ENCODE results near the gene PRKAA1. TPM values are rescaled to one million over a fixed set of nuclear protein-coding genes. Genes with fewer than 3 reads are reported as not detected.

The PRKAA1 gene
- total RNA-seq, 1 donor, result 115 TPM

GRCh38 chr5:40823459-40823858 is 25.3 kb upstream of the PRKAA1 start:
- TF ChIP-seq, protein P1, sequence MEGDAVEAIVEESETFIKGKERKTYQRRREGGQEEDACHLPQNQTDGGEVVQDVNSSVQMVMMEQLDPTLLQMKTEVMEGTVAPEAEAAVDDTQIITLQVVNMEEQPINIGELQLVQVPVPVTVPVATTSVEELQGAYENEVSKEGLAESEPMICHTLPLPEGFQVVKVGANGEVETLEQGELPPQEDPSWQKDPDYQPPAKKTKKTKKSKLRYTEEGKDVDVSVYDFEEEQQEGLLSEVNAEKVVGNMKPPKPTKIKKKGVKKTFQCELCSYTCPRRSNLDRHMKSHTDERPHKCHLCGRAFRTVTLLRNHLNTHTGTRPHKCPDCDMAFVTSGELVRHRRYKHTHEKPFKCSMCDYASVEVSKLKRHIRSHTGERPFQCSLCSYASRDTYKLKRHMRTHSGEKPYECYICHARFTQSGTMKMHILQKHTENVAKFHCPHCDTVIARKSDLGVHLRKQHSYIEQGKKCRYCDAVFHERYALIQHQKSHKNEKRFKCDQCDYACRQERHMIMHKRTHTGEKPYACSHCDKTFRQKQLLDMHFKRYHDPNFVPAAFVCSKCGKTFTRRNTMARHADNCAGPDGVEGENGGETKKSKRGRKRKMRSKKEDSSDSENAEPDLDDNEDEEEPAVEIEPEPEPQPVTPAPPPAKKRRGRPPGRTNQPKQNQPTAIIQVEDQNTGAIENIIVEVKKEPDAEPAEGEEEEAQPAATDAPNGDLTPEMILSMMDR (IDR thresholded peaks at IDR 0.05; ENCODE audit: insufficient read depth, low read length), result no peak
- H3K4me3 ChIP-seq (ENCODE audit: low read depth, low read length), result no peak overlapping the region
- no peak for DNase-seq (ENCODE audit: low read depth)

- no peak overlapping the region for H3K4me3 ChIP-seq (ENCODE audit: low read depth, low read length)
- DNase-seq (ENCODE audit: low read depth), result no peak
- TF ChIP-seq, protein P1 (IDR thresholded peaks at IDR 0.05; ENCODE audit: insufficient read depth, low read length), result no peak
These were observed 15.6 kb upstream of the PRKAA1 start for GRCh38 chr5:40813698-40814281.

GRCh38 chr5:40812125-40812524 is 14.0 kb upstream of the PRKAA1 start:
- TF ChIP-seq, protein P1 (IDR thresholded peaks at IDR 0.05; ENCODE audit: insufficient read depth, low read length), result no peak
- no peak for DNase-seq (ENCODE audit: low read depth)
- no peak overlapping the region for H3K4me3 ChIP-seq (ENCODE audit: low read depth, low read length)

GRCh38 chr5:40801771-40802562 is 3.8 kb upstream of the PRKAA1 start:
- TF ChIP-seq, protein P1 (IDR thresholded peaks at IDR 0.05; ENCODE audit: insufficient read depth, low read length), result no peak
- no peak for DNase-seq (ENCODE audit: low read depth)
- H3K4me3 ChIP-seq (ENCODE audit: low read depth, low read length), result no peak overlapping the region

GRCh38 chr5:40799258-40799657 is 1.1 kb upstream of the PRKAA1 start:
- DNase-seq (ENCODE audit: low read depth), result peak; percentile 63
- TF ChIP-seq, protein P1 (IDR thresholded peaks at IDR 0.05; ENCODE audit: insufficient read depth, low read length), result no peak

GRCh38 chr5:40798801-40799210 is 632 bp upstream of the PRKAA1 start:
- DNase-seq (ENCODE audit: low read depth), result peak; percentile 63

More at GRCh38 chr5:40799258-40799657, 1.1 kb upstream of the PRKAA1 start:
- peak overlapping the region; percentile 96 for H3K4me3 ChIP-seq (ENCODE audit: low read depth, low read length)

More at GRCh38 chr5:40798801-40799210, 632 bp upstream of the PRKAA1 start:
- H3K4me3 ChIP-seq (ENCODE audit: low read depth, low read length), result peak overlapping the region; percentile 96
- TF ChIP-seq, protein P1 (IDR thresholded peaks at IDR 0.05; ENCODE audit: insufficient read depth, low read length), result peak; percentile 32
